ENCODE measurements around the gene ARHGAP28.

The ARHGAP28 gene

GRCh38 chr18:6719910-6720683, 9.4 kb upstream of the ARHGAP28 start:
- TF ChIP-seq CTCF (IDR thresholded peaks at IDR 0.05; ENCODE audit: unreplicated experiment in 3 of 3): no peak
- Mint-ChIP-seq H3K9me3 (no peaks in the 10 kb centered on the region), H3K36me3 (ENCODE audit: low read depth) (no peaks in the 10 kb centered on the region), H3K4me1 (peaks cover 34% of the 10 kb centered on the region), H3K27me3 (ENCODE audit: low read depth) (no peaks in the 10 kb centered on the region), H3K27ac (no peak overlapping the region), H3K4me3 (no peak overlapping the region)

DNA sequence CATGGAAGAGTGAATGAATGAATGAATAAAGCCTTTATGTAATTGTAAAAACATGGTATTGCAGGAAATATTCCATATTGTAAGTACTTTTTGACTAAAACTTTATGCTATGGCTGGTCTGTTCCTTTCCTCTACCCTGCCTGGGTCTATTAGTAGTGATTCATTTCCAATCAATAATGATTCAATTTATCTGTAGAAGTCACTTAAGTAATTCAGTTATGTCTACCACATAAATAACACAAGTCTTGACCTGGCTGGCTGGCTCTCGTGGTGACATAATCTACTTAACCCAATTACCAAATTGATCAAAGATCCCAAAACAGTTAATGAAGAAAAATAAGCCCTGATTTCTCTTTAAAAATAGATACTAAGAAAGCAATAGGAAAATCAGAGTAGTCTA, 7.8 kb upstream of the ARHGAP28 start:
- no peak overlapping the region for H3K4me3 Mint-ChIP-seq
- no peak overlapping the region for H3K27ac Mint-ChIP-seq
- H3K36me3 Mint-ChIP-seq (ENCODE audit: low read depth): no peaks in the 10 kb centered on the region
- TF ChIP-seq CTCF (IDR thresholded peaks at IDR 0.05; ENCODE audit: unreplicated experiment in 3 of 3): no peak
- peaks cover 39% of the 10 kb centered on the region for H3K4me1 Mint-ChIP-seq
- no peaks in the 10 kb centered on the region for H3K9me3 Mint-ChIP-seq
- H3K27me3 Mint-ChIP-seq (ENCODE audit: low read depth): no peaks in the 10 kb centered on the region

GRCh38 chr18:6722690-6723089, 6.8 kb upstream of the ARHGAP28 start:
- no peak overlapping the region for H3K4me3 Mint-ChIP-seq
- no peaks in the 10 kb centered on the region for H3K9me3 Mint-ChIP-seq
- H3K36me3 Mint-ChIP-seq (ENCODE audit: low read depth): no peaks in the 10 kb centered on the region

DNA sequence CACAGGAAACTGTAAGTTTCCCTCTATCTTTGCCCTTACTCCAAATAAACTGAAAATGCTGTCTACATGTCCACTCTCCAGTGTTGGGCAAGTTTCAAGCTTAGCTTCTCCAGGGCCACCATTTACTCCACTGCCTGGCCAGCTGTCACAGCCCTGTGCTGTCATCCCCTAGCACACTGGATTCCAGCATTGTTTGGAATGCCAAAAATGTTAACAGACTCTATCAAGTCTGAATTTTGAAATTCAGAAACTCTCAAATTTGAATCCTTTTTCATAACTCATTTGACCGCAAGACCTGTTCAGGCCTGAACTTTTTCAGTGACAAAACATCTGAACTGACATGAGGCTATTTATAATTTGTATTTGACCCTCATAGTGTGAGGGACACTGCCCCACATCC, 5.2 kb upstream of the ARHGAP28 start:
- Mint-ChIP-seq H3K4me3 (no peak overlapping the region), H3K9me3 (no peaks in the 10 kb centered on the region), H3K36me3 (ENCODE audit: low read depth) (no peaks in the 10 kb centered on the region), H3K27me3 (ENCODE audit: low read depth) (no peaks in the 10 kb centered on the region), H3K4me1 (peaks cover 52% of the 10 kb centered on the region), H3K27ac (peak overlapping the region in 1 of 3 experiments; percentile 45)
- TF ChIP-seq CTCF (IDR thresholded peaks at IDR 0.05; ENCODE audit: unreplicated experiment in 3 of 3): no peak

More at GRCh38 chr18:6722690-6723089, 6.8 kb upstream of the ARHGAP28 start:
- peak overlapping the region; percentile 47 to 84 (median 83) for H3K27ac Mint-ChIP-seq
- H3K4me1 Mint-ChIP-seq: peaks cover 45% of the 10 kb centered on the region
- TF ChIP-seq CTCF (IDR thresholded peaks at IDR 0.05; ENCODE audit: unreplicated experiment in 3 of 3): no peak
- H3K27me3 Mint-ChIP-seq (ENCODE audit: low read depth): no peaks in the 10 kb centered on the region

GRCh38 chr18:6728331-6728730, 1.2 kb upstream of the ARHGAP28 start:
- Mint-ChIP-seq H3K27me3 (ENCODE audit: low read depth) (no peaks in the 10 kb centered on the region), H3K27ac (peak overlapping the region; percentile 99 to 100 (median 100)), H3K9me3 (no peaks in the 10 kb centered on the region), H3K4me3 (peak overlapping the region; percentile 95 to 98 (median 97)), H3K36me3 (ENCODE audit: low read depth) (no peaks in the 10 kb centered on the region), H3K4me1 (peaks cover 51% of the 10 kb centered on the region)
- no peak for TF ChIP-seq CTCF (IDR thresholded peaks at IDR 0.05; ENCODE audit: unreplicated experiment in 3 of 3)

DNA sequence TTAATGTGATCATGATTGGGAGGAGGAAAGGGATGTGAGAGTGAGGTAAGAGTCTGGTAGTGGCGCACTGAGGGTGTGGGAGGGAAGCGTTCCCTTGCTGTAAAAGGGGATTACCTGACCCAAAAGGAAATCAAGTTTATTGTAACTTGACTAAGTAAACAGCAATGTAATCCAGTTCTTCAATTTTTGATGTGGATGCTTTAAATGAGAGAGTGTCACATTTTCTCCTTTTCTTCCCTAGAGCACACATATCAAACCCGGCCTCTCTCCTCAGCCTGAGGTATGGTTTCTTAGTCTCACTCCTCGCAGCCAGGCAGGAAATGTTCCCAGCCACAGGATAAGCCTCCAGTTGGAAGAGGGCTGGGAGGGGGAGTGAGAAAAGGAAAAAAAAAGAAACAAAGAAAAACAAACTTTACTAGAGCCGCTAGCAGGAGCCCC, 688 bp upstream of the ARHGAP28 start:
- H3K9me3 Mint-ChIP-seq: no peaks in the 10 kb centered on the region
- H3K36me3 Mint-ChIP-seq (ENCODE audit: low read depth): no peaks in the 10 kb centered on the region
- peak overlapping the region; percentile 95 to 98 (median 97) for H3K4me3 Mint-ChIP-seq
- H3K4me1 Mint-ChIP-seq: peaks cover 53% of the 10 kb centered on the region
- TF ChIP-seq CTCF (IDR thresholded peaks at IDR 0.05; ENCODE audit: unreplicated experiment in 3 of 3): no peak
- no peaks in the 10 kb centered on the region for H3K27me3 Mint-ChIP-seq (ENCODE audit: low read depth)
- peak overlapping the region; percentile 99 to 100 (median 100) for H3K27ac Mint-ChIP-seq

Data from nephron (organoid).